Endothelial cell of umbilical vein (primary cell): ENCODE data around the gene LDLRAD3. TPM values are rescaled to one million over a fixed set of nuclear protein-coding genes. Genes with fewer than 3 reads are reported as not detected.

ENCODE experiments used
- BruUV-seq: library from RNA; stranded (reverse); fragments of 400-500 nt; replicated peaks from 2 replicates; lab custom pipeline; 2021; lab: Mats Ljungman, UMichigan
- CTCF ChIA-PET: fragments of 300-600, 350-600 bp; sonication (Branson Sonifier 250); formaldehyde crosslinking; loops from one replicate; lab custom pipeline; 2021; ENCODE audit warnings: antibody characterized with exemption, inconsistent platforms; lab: Charles Lee
- POLR2A ChIA-PET: fragments of 300-600, 350-600 bp; sonication (Branson Sonifier 250); formaldehyde crosslinking; loops from one replicate; lab custom pipeline; 2021; ENCODE audit warnings: antibody characterized with exemption, inconsistent platforms; lab: Charles Lee
- DNase-seq: peaks from one replicate; pipeline ENCODE4 v3.0.0-alpha.2; 2011; ENCODE audit warnings: low read depth, low spot score
- FAIRE-seq: peaks from 2 replicates; lab custom pipeline; 2011; peaks lifted over from hg19 to GRCh38; lab: Jason Lieb, UNC
- H2AFZ ChIP-seq: 2 replicates; pipeline ENCODE4 v1.6.0; 2012; ENCODE audit warnings: low read depth, low read length, control low read depth, inconsistent platforms
- H3K27ac ChIP-seq: 2 replicates; pipeline ENCODE4 v1.5.1; 2011; ENCODE audit warnings: low read depth, mild to moderate bottlenecking, control low read depth, low read length, moderate library complexity; ENCODE audit not compliant: insufficient read depth
- H3K27me3 ChIP-seq, 2 experiments: 2 replicates each; pipeline versions ENCODE4 v1.6.0 to v1.6.1; 2011; ENCODE audit warnings: low read length in 2 of 2, mixed read lengths in 1 of 2; ENCODE audit not compliant: control insufficient read depth in 2 of 2, insufficient read depth in 2 of 2
- H3K36me3 ChIP-seq, 2 experiments: 2 replicates in 1 of 2; 3 replicates in 1 of 2; pipeline ENCODE4 v1.5.1; 2011; ENCODE audit warnings: low read length in 2 of 2, mild to moderate bottlenecking in 1 of 2, moderate library complexity in 1 of 2; ENCODE audit not compliant: control insufficient read depth in 2 of 2, insufficient read depth in 2 of 2; ENCODE audit errors: extremely low read depth in 1 of 2
- H3K4me1 ChIP-seq: 3 replicates; pipeline ENCODE4 v1.5.1; 2011; ENCODE audit warnings: mild to moderate bottlenecking, low read length; ENCODE audit not compliant: control insufficient read depth, insufficient read depth; ENCODE audit errors: extremely low read depth
- H3K4me2 ChIP-seq: 2 replicates; pipeline ENCODE4 v1.6.1; 2011; ENCODE audit warnings: low read length, control low read depth, mixed read lengths; ENCODE audit not compliant: insufficient read depth
- H3K4me3 ChIP-seq, 3 experiments: fragments of 200-600 bp in 1 of 3; sonication (generic), shearing (Covaris generic) in 1 of 3; replicated peaks in 1 of 3; 2 replicates each; pipeline ENCODE4 v1.5.1; 2011 to 2016; ENCODE audit warnings: control low read depth in 3 of 3, low read length in 3 of 3, mild to moderate bottlenecking in 2 of 3, inconsistent platforms in 1 of 3, low read depth in 1 of 3, moderate library complexity in 1 of 3; ENCODE audit not compliant: insufficient read depth in 1 of 3
- H3K79me2 ChIP-seq: 2 replicates; pipeline ENCODE4 v1.6.0; 2012; ENCODE audit warnings: low read length, inconsistent platforms; ENCODE audit not compliant: control insufficient read depth, insufficient read depth
- H3K9ac ChIP-seq: replicated peaks from 2 replicates; pipeline ENCODE3; 2011; ENCODE audit warnings: low read length, control low read depth; ENCODE audit not compliant: insufficient read depth; ENCODE audit errors: extremely low read depth
- H3K9me1 ChIP-seq: replicated peaks from 3 replicates; pipeline ENCODE4 v1.6.0; 2011; ENCODE audit warnings: mild to moderate bottlenecking, low read length; ENCODE audit not compliant: control insufficient read depth, insufficient read depth; ENCODE audit errors: extremely low read depth
- H3K9me3 ChIP-seq: replicated peaks from 2 replicates; pipeline ENCODE4 v1.5.1; 2012; ENCODE audit warnings: low read length, inconsistent platforms; ENCODE audit not compliant: control insufficient read depth, insufficient read depth
- H4K20me1 ChIP-seq: replicated peaks from 2 replicates; pipeline ENCODE3; 2011; ENCODE audit warnings: mild to moderate bottlenecking, low read length; ENCODE audit not compliant: control insufficient read depth, insufficient read depth; ENCODE audit errors: extremely low read depth
- CTCF ChIP-seq, 2 donors: IDR thresholded peaks; 1 replicate in 1 of 2; 2 replicates in 1 of 2; pipeline ENCODE4 v1.5.1; 2011; ENCODE audit warnings: low read length in 2 of 2, mild to moderate bottlenecking in 2 of 2, moderate library complexity in 2 of 2, control low read depth in 1 of 2, inconsistent platforms in 1 of 2, low read depth in 1 of 2; ENCODE audit not compliant: insufficient read depth in 1 of 2; ENCODE audit errors: extremely low read depth in 1 of 2
- EZH2 ChIP-seq: IDR thresholded peaks from 2 replicates; pipeline ENCODE4 v1.6.1; 2012; ENCODE audit warnings: borderline replicate concordance, low read depth, mild to moderate bottlenecking, moderate library complexity, low read length, inconsistent platforms; ENCODE audit not compliant: severe bottlenecking
- FOS ChIP-seq: IDR thresholded peaks from 2 replicates; pipeline ENCODE4 v1.6.1; 2011; ENCODE audit warnings: mild to moderate bottlenecking, low read length, moderate library complexity, borderline replicate concordance; ENCODE audit not compliant: insufficient read depth
- GATA2 ChIP-seq: IDR thresholded peaks from 2 replicates; pipeline ENCODE4 v1.7.0; 2011; ENCODE audit warnings: low read depth, mild to moderate bottlenecking, moderate library complexity, mixed read lengths, low read length; ENCODE audit not compliant: insufficient read length, insufficient read depth
- JUN ChIP-seq: IDR thresholded peaks from 2 replicates; pipeline ENCODE4 v1.6.1; 2011; ENCODE audit warnings: borderline replicate concordance, low read depth; ENCODE audit not compliant: insufficient read length, insufficient read depth
- MAX ChIP-seq: IDR thresholded peaks from 2 replicates; pipeline ENCODE4 v1.6.1; 2011; ENCODE audit not compliant: insufficient read depth, insufficient read length
- MYC ChIP-seq: IDR thresholded peaks from one replicate; pipeline ENCODE4 v1.6.1; 2011; ENCODE audit warnings: mild to moderate bottlenecking, low read depth, low read length
- POLR2A ChIP-seq: IDR thresholded peaks from 2 replicates; pipeline ENCODE4 v1.6.1; 2012; ENCODE audit warnings: low read depth, mild to moderate bottlenecking, control low read depth, low read length
- POLR2AphosphoS5 ChIP-seq: IDR thresholded peaks from 2 replicates; pipeline ENCODE4 v1.6.1; 2012; ENCODE audit warnings: low read depth, mild to moderate bottlenecking, control low read depth, low read length, moderate library complexity; ENCODE audit not compliant: insufficient read depth
- dilution Hi-C: fragments of 300-500 bp; cut with MboI; formaldehyde crosslinking; loops from one replicate; pipeline ENCODE4 v1.15.0; 2019; ENCODE audit warnings: low sequenced_read_pairs; ENCODE audit not compliant: extremely low pct_ligation_motif_present
- intact Hi-C: fragments of 100-400 bp; cut with micrococcal nuclease; formaldehyde crosslinking; loops from one replicate; pipeline ENCODE4 v1.10.0; 2022
- polyA plus RNA-seq, 4 experiments: library from polyadenylated mRNA; depleted of rRNA in 3 of 4; stranded (reverse) in 3 of 4; unstranded in 1 of 4; fragments of >200 nt; gene quantifications; 2 replicates each; pipeline versions ENCODE4 v1.2.1 to v1.2.3, GENCODE V29; 2011 to 2012; ENCODE audit warnings: missing spikeins in 1 of 4
- total RNA-seq: library from RNA; stranded (reverse); gene quantifications from 2 replicates; pipeline ENCODE4 v1.2.3, GENCODE V29; 2021

LDLRAD3 gene
- total and polyA plus RNA-seq, 2 donors (not counting 3 experiments of a cell fraction or from before 2014, with no cell fraction given), result 17.9 to 25.1 TPM

GRCh38 chr11:36205536-36205935, 261.7 kb downstream of the LDLRAD3 start:
- Histone ChIP-seq H3K4me2 (no peak overlapping the region), H3K9me3 (no peaks in the 10 kb centered on the region), H3K9me1 (no peaks in the 10 kb centered on the region), H3K36me3 (no peaks in the 10 kb centered on the region), H3K79me2 (no peaks in the 10 kb centered on the region), H3K9ac (no peak overlapping the region), H4K20me1 (no peaks in the 10 kb centered on the region), H3K27me3 (no peaks in the 10 kb centered on the region), H3K4me3 (no peak overlapping the region), H3K4me1 (no peaks in the 10 kb centered on the region), H3K27ac (no peak overlapping the region), H2AFZ (no peak overlapping the region)
- no peak for DNase-seq
- intact Hi-C loops (no loop called here), dilution Hi-C loops (no loop called here)
- no peak for FAIRE-seq
- ChIA-PET POLR2A (interaction anchor here (0.6 kb wide), 1 partner anchor 21 kb away, joined by 6 read pairs; no protein-coding TSS in a partner anchor), CTCF (interaction anchor here (0.8 to 2.7 kb wide), 3 partner anchors 73 to 384 kb away, joined by 4 to 7 read pairs (median 5); no protein-coding TSS in a partner anchor)
- no TSS peak for BruUV-seq
- TF ChIP-seq POLR2A, result no peak
- TF ChIP-seq FOS, result no peak
- TF ChIP-seq POLR2AphosphoS5, result no peak
- TF ChIP-seq EZH2, result no peak
- TF ChIP-seq MAX, result no peak
- no peak for TF ChIP-seq CTCF (IDR thresholded peaks at IDR 0.05; ENCODE audit: extremely low read depth in 1 of 2, insufficient read depth in 1 of 2, low read depth in 1 of 2, low read length in 2 of 2)
- no peak for TF ChIP-seq MYC
- TF ChIP-seq JUN, result no peak
- no peak for TF ChIP-seq GATA2
